ENCODE data around the gene HOOK2.

HOOK2 gene

GRCh38 chr19:12721656-12722565 lies 53.4 kb downstream of the HOOK2 start:
- TF ChIP-seq CTCF (IDR thresholded peaks at IDR 0.05): no peak

DNA sequence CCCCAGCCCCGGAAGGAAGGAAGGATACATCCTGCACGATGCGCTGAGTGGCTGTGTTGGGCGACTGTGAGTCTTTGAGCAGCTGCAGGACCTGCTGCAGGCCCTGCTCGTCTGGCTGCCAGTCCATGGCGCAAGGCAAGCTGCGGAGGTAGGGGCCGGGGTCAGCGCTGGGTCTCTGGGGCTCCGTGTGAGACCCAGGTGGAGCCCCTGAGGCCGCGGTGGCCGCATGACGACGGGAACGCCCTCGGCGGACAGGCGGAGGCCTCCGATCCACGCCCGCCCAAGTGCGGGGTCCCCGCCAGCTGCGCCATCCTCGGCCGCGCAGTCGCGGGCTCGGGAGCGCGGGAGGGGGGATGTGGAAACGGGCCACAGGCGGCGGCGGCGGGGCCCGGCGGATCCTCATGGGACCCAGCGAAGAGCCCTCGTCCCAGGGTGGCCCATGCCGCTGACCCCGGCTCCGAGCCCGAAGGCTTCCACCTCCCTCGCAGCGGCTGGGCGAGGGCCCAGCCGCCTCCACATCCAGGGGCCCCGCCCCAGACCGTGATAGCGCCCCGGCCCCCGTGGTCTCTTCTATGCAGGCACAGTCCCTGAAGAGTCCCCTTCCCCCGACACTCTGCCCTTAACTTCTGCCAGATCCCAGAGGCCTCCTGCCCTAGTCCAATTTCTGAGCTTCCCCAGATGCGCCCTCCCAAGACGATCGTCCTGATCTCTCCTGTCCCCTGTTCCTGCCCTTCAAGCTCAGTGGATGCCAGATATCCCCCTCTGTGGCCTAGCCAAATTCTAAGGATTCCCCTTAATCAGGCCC lies 54.3 kb downstream of the HOOK2 start:
- no peak for TF ChIP-seq CTCF (IDR thresholded peaks at IDR 0.05)

DNA sequence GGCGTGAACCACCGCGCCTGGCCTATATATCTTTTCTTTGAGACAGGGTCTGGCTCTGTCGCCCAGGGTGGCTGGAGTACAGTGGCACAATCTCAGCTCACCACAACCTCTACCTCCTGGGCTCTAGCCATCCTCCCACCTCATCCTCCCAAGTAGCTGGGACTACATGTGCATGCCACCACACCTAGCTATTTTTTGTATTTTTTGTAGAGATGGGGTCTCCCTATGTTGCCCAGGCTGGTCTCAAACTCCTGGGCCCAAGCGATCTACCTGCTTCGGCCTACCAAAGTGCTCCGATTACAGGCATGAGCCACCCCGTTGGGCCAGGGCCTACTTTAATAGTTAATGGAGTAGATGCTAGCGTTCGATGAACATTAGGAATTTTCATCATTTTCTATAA lies 55.1 kb downstream of the HOOK2 start:
- TF ChIP-seq CTCF (IDR thresholded peaks at IDR 0.05): no peak

DNA sequence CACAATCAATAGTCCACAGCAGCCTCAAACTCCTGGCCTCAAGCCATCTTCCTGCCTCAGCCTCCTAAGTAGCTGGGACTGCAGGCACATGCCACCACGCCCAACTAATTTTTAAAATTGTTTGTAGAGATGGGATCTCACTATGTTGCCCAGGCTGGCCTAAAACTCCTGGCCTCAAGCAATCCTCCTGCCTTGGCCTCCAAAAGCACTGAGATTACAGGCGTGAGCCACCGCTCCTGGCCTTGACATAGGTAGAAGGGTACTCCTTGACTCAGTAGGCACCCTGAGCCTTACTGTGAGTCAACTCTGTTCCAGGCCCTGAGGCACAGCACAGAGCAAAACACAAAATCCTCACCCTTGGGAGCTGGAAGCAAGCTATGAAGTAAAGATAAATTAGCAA lies 59.4 kb downstream of the HOOK2 start:
- TF ChIP-seq CTCF (IDR thresholded peaks at IDR 0.05): no peak

- TF ChIP-seq CTCF (IDR thresholded peaks at IDR 0.05): no peak
These were observed 60.2 kb downstream of the HOOK2 start for GRCh38 chr19:12715102-12715501.
